Kidney (tissue), 14 donors: ENCODE measurements around the gene P3H3. TPM values are rescaled to one million over a fixed set of nuclear protein-coding genes. Genes with fewer than 3 reads are reported as not detected.

ENCODE experiments used
- DNase-seq, 5 donors: peaks; one replicate each; pipeline ENCODE4 v3.0.0-alpha.2; 2013 to 2020
- FAIRE-seq: peaks from 2 replicates; lab custom pipeline; 2012; peaks lifted over from hg19 to GRCh38; lab: Jason Lieb, UNC
- H3K27ac ChIP-seq, 2 donors: one replicate each; pipeline ENCODE4 v1.7.0; 2013; ENCODE audit warnings: low read depth in 2 of 2, low read length in 2 of 2, inconsistent platforms in 1 of 2
- H3K27me3 ChIP-seq: one replicate; pipeline ENCODE4 v1.7.1; 2013; ENCODE audit warnings: low read length, inconsistent platforms; ENCODE audit not compliant: control insufficient read depth, insufficient read depth
- H3K36me3 ChIP-seq, 3 donors: one replicate each; pipeline versions ENCODE4 v1.7.0 to v1.7.1; 2013; ENCODE audit warnings: low read length in 3 of 3, control low read depth in 1 of 3, inconsistent platforms in 1 of 3; ENCODE audit not compliant: insufficient read depth in 3 of 3, control insufficient read depth in 2 of 3
- H3K4me1 ChIP-seq, 3 donors: one replicate each; pipeline versions ENCODE4 v1.7.0 to v1.7.1; 2013; ENCODE audit warnings: low read length in 3 of 3, inconsistent platforms in 1 of 3, low read depth in 1 of 3; ENCODE audit not compliant: control insufficient read depth in 2 of 3, insufficient read depth in 2 of 3
- H3K4me3 ChIP-seq, 3 donors: one replicate each; pipeline versions ENCODE4 v1.7.0 to v1.8.1; 2013; ENCODE audit warnings: low read length in 3 of 3, control low read depth in 1 of 3, inconsistent platforms in 1 of 3
- H3K9ac ChIP-seq, 3 donors: one replicate each; pipeline versions ENCODE4 v1.7.0 to v1.7.1; 2013; ENCODE audit warnings: low read length in 3 of 3, control low read depth in 1 of 3, inconsistent platforms in 1 of 3
- H3K9me3 ChIP-seq, 3 donors: one replicate each; pipeline versions ENCODE4 v1.7.0 to v1.7.1; 2013; ENCODE audit warnings: low read length in 3 of 3, control low read depth in 1 of 3, inconsistent platforms in 1 of 3; ENCODE audit not compliant: control insufficient read depth in 2 of 3, insufficient read depth in 1 of 3
- intact Hi-C: fragments of 100-400 bp; cut with DNase I; formaldehyde crosslinking; loops from one replicate; pipeline ENCODE4 v1.11.1; 2022
- polyA plus RNA-seq: library from polyadenylated mRNA; stranded (reverse); fragments of 350-450 nt; fragmentation: Illumina TruSeq; extraction: RNeasy Lipid Tissue Mini Kit (QIAGEN cat#74804); gene quantifications from one replicate; pipeline ENCODE4 v1.2.3, GENCODE V29; 2014; ENCODE audit warnings: low read depth, low replicate concordance; ENCODE audit not compliant: insufficient read depth
- total RNA-seq: library from RNA; stranded (reverse); fragmentation: NEBNext Ultra II Directional; extraction: Animal tissue kit (Norgen Biotek cat#: 25700); gene quantifications from one replicate; pipeline ENCODE4 v1.2.1, GENCODE V29; 2021
- TF ChIP-seq, protein P1 (sequence below): IDR thresholded peaks from 3 replicates; pipeline ENCODE4 v1.5.1; 2012; ENCODE audit warnings: mild to moderate bottlenecking, moderate library complexity, borderline replicate concordance; ENCODE audit not compliant: insufficient read depth; ENCODE audit errors: extremely low read depth
- donor health status: control.
- donor health status: control.
- donor health status: control.
- donor health status: control.
- donor health status: control.
- donor health status: DM: yes; HTN: yes; CAD: no.
- donor health status: Normal renal cell carcinoma (clear cell type).

P3H3 gene
- total and polyA plus RNA-seq, 2 donors from 2014 or later = 17.0 to 18.5 TPM

DNA sequence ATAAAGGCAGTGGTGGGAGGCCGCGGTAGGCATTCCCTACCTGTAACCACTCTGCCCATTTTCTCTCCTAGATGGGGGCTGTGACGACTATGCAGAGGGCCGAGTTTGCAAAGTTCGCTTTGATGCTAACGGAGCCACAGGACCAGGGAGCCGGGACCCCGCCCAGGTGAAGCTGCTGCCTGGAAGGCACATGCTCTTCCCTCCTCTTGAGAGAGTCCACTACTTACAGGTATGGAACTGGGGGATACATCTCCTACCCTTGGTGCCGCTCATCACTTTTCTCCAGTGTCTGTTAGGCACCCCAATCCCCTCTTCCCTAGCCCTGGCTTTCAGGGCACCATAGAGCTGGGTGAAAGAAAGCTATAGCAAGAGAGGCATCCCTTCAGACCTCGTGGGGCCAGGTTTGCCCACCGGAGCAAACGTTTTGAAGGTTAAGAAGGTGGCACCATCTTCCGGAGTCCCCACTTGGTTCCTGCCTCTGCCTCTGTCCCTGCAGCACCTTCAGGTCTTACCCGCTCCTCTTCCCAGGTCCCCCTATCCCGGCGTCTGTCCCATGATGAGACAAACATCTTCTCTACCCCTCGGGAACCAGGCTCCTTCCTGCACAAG is 2.0 kb upstream of the P3H3 start:
- peak in 1 of 5 donors; percentile 60 for DNase-seq
- Histone ChIP-seq H3K27ac (no peak overlapping the region), H3K27me3 (no peaks in the 10 kb centered on the region), H3K9me3 (no peaks in the 10 kb centered on the region), H3K9ac (no peak overlapping the region), H3K36me3 (no peaks in the 10 kb centered on the region), H3K4me1 (peaks cover 0 to 26% (median 0%) of the 10 kb centered on the region in 3 donors), H3K4me3 (no peak overlapping the region)
- FAIRE-seq = no peak
- intact Hi-C loops = loop anchor here (10.0 kb wide), 1 partner anchor 71 kb away; the partner anchor contains the start of gene MLF2
- TF ChIP-seq, protein P1, sequence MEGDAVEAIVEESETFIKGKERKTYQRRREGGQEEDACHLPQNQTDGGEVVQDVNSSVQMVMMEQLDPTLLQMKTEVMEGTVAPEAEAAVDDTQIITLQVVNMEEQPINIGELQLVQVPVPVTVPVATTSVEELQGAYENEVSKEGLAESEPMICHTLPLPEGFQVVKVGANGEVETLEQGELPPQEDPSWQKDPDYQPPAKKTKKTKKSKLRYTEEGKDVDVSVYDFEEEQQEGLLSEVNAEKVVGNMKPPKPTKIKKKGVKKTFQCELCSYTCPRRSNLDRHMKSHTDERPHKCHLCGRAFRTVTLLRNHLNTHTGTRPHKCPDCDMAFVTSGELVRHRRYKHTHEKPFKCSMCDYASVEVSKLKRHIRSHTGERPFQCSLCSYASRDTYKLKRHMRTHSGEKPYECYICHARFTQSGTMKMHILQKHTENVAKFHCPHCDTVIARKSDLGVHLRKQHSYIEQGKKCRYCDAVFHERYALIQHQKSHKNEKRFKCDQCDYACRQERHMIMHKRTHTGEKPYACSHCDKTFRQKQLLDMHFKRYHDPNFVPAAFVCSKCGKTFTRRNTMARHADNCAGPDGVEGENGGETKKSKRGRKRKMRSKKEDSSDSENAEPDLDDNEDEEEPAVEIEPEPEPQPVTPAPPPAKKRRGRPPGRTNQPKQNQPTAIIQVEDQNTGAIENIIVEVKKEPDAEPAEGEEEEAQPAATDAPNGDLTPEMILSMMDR = no peak

DNA sequence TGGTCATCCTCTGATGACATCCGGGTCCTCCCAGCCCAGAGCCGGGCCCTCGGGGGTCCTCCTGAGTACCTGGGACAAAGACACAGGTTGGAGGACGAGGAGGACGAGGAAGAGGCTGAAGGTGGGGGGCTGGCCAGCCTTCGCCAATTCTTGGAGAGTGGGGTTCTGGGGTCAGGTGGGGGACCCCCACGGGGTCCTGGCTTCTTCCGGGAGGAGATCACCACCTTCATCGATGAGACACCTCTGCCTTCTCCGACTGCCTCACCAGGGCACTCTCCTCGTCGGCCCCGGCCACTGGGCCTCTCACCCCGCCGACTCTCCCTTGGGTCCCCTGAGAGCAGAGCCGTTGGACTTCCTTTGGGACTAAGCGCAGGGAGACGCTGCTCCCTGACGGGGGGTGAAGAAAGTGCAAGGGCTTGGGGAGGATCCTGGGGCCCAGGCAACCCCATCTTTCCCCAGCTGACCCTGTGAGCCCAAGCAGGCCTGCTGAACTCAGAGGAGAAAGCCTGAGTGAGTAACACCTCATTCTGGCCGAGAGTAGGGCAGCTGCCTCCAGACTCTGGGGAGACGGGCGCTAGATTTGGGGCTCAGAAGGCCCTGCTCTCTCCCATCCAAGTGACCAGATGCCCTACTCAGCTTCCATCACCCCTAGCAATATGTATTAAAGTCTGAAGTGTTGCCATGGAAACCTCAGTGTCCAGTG is 1.3 kb upstream of the P3H3 start:
- H3K9me3 ChIP-seq = no peaks in the 10 kb centered on the region
- intact Hi-C loops = loop anchor here (10.0 kb wide), 1 partner anchor 72 kb away; the partner anchor contains the start of gene MLF2
- H3K36me3 ChIP-seq = no peaks in the 10 kb centered on the region
- no peaks in the 10 kb centered on the region for H3K27me3 ChIP-seq
- no peak overlapping the region for H3K4me3 ChIP-seq
- peaks cover 0 to 23% (median 0%) of the 10 kb centered on the region in 3 donors for H3K4me1 ChIP-seq
- DNase-seq = peak in 2 of 5 donors; percentile 67 to 79
- H3K27ac ChIP-seq = no peak overlapping the region
- TF ChIP-seq, protein P1 = no peak
- no peak overlapping the region for H3K9ac ChIP-seq
- FAIRE-seq = no peak

DNA sequence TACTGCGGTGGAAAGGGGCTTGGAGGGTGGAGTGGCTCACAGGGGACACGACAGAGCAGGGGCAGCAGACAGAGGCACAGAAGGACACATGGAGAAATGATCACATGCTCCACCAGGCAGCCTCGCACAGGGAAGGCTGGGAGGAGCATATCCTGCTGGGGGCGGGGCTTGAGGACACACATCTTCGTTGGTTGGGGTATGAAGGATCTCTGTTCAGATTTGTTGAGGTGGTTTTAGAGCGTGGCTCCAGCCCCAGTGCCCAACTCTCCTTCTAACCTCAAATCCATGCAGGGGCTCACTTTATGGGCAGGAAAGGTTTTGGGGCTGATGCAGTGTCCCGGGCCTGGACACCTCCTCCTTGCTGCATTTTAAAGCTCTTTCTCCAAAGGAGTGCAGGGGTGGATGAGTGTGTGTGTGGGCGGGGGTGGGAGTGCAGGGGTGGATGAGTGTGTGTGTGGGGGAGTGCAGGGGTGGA is 733 bp upstream of the P3H3 start:
- H3K9me3 ChIP-seq = no peaks in the 10 kb centered on the region
- H3K27me3 ChIP-seq = no peaks in the 10 kb centered on the region
- no peaks in the 10 kb centered on the region for H3K36me3 ChIP-seq
- H3K4me3 ChIP-seq = no peak overlapping the region
- no peak overlapping the region for H3K27ac ChIP-seq
- no peak overlapping the region for H3K9ac ChIP-seq
- intact Hi-C loops = loop anchor here (10.0 kb wide), 1 partner anchor 73 kb away; the partner anchor contains the start of gene MLF2
- FAIRE-seq (no peak), DNase-seq (peak; percentile 91 to 96 (median 94))
- peaks cover 0 to 17% (median 0%) of the 10 kb centered on the region in 3 donors for H3K4me1 ChIP-seq
- TF ChIP-seq, protein P1 = no peak
